Measurements from ENCODE around the gene TEX14.

DNA sequence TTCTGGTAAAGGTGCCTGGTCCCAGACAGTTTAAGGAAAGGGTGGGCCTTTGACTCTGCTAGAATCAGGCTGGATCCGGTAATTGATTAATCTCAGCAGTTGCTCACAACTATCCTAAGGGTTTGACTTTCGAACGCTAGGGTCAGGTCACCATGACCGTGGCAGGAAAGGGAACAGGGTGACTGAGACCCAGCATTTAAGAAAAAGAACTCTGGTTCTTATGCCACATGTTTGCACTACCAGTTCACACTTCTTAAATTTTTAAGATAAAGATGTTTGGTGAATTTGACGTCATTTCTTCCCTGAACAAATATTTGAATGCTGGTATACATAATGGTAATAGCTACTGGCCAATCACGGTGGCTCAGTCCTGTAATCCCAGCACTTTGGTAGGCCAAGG is 52.2 kb downstream of the TEX14 start:
- TF ChIP-seq, protein P1, sequence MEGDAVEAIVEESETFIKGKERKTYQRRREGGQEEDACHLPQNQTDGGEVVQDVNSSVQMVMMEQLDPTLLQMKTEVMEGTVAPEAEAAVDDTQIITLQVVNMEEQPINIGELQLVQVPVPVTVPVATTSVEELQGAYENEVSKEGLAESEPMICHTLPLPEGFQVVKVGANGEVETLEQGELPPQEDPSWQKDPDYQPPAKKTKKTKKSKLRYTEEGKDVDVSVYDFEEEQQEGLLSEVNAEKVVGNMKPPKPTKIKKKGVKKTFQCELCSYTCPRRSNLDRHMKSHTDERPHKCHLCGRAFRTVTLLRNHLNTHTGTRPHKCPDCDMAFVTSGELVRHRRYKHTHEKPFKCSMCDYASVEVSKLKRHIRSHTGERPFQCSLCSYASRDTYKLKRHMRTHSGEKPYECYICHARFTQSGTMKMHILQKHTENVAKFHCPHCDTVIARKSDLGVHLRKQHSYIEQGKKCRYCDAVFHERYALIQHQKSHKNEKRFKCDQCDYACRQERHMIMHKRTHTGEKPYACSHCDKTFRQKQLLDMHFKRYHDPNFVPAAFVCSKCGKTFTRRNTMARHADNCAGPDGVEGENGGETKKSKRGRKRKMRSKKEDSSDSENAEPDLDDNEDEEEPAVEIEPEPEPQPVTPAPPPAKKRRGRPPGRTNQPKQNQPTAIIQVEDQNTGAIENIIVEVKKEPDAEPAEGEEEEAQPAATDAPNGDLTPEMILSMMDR (IDR thresholded peaks at IDR 0.05): no peak
- no peak for TF ChIP-seq POLR2A (IDR thresholded peaks at IDR 0.05)
- no peak for TF ChIP-seq EP300 (IDR thresholded peaks at IDR 0.05)
- TF ChIP-seq POLR2AphosphoS5 (IDR thresholded peaks at IDR 0.05): no peak
